AG09309 (cell line): Measurements from ENCODE around the gene TOMM20L.
A peak's percentile ranks its signal among the peaks of the same experiment; 100 is the strongest.
"Not testable (repeated sequence)": the region's sequence is repeated elsewhere in the genome, so short reads cannot be mapped to it uniquely, and the experiment has no call there.

Source experiments
- DNase-seq: peaks from one replicate; pipeline ENCODE4 v3.0.0-alpha.2; 2010; ENCODE audit warnings: low read depth
- H3K4me3 ChIP-seq: 2 replicates; pipeline ENCODE4 v1.5.1; 2011; ENCODE audit warnings: mild to moderate bottlenecking, low read depth, low read length, moderate library complexity; ENCODE audit not compliant: control insufficient read depth
- CTCF ChIP-seq: IDR thresholded peaks from 2 replicates; pipeline ENCODE4 v1.5.1; 2011; ENCODE audit warnings: mild to moderate bottlenecking, low read depth, low read length, inconsistent platforms; ENCODE audit not compliant: insufficient read depth, control insufficient read depth; ENCODE audit errors: missing control alignments

The TOMM20L gene

GRCh38 chr14:58395812-58396788 is at the start of gene TOMM20L:
Gene TOMM20L, plus strand, starts transcription at chr14:58395930. Its CDS starts 28 bp downstream, at chr14:58395958.
- peak; percentile 35 for TF ChIP-seq CTCF
- peak; percentile 1 for DNase-seq
- H3K4me3 ChIP-seq: peak within 1 kb of the TSS; percentile 36

- TF ChIP-seq CTCF: no peak
- no peak for DNase-seq
- H3K4me3 ChIP-seq: no peak overlapping the region
These were observed 42.0 kb upstream of the TOMM20L start for GRCh38 chr14:58353516-58354299.

GRCh38 chr14:58354808-58355207 is 40.9 kb upstream of the TOMM20L start:
- no peak overlapping the region for H3K4me3 ChIP-seq
- TF ChIP-seq CTCF: no peak
- DNase-seq: no peak

GRCh38 chr14:58356268-58356667 is 39.5 kb upstream of the TOMM20L start:
- no peak for TF ChIP-seq CTCF
- H3K4me3 ChIP-seq: no peak overlapping the region
- no peak for DNase-seq

GRCh38 chr14:58362272-58362671 is 33.5 kb upstream of the TOMM20L start:
- not testable (repeated sequence) for DNase-seq

GRCh38 chr14:58362798-58363412 is 32.8 kb upstream of the TOMM20L start:
- peak; percentile 25 for TF ChIP-seq CTCF
- no peak overlapping the region for H3K4me3 ChIP-seq
- no peak for DNase-seq

More at GRCh38 chr14:58362272-58362671, 33.5 kb upstream of the TOMM20L start:
- H3K4me3 ChIP-seq: not testable (repeated sequence)

- no peak for DNase-seq
- H3K4me3 ChIP-seq: no peak overlapping the region
- no peak for TF ChIP-seq CTCF
These were observed 31.4 kb upstream of the TOMM20L start for GRCh38 chr14:58364316-58364715.
